GM18511 (cell line): Measurements from ENCODE around the gene DNPH1.
A peak's percentile ranks its signal among the peaks of the same experiment; 100 is the strongest.

Experiments used
- ATAC-seq: cut with Tn5 transposase; IDR thresholded peaks from one replicate; pipeline ENCODE4 v1.9.1; 2021; ENCODE audit warnings: mild to moderate bottlenecking, moderate library complexity; ENCODE audit not compliant: unreplicated experiment

Gene DNPH1

DNA sequence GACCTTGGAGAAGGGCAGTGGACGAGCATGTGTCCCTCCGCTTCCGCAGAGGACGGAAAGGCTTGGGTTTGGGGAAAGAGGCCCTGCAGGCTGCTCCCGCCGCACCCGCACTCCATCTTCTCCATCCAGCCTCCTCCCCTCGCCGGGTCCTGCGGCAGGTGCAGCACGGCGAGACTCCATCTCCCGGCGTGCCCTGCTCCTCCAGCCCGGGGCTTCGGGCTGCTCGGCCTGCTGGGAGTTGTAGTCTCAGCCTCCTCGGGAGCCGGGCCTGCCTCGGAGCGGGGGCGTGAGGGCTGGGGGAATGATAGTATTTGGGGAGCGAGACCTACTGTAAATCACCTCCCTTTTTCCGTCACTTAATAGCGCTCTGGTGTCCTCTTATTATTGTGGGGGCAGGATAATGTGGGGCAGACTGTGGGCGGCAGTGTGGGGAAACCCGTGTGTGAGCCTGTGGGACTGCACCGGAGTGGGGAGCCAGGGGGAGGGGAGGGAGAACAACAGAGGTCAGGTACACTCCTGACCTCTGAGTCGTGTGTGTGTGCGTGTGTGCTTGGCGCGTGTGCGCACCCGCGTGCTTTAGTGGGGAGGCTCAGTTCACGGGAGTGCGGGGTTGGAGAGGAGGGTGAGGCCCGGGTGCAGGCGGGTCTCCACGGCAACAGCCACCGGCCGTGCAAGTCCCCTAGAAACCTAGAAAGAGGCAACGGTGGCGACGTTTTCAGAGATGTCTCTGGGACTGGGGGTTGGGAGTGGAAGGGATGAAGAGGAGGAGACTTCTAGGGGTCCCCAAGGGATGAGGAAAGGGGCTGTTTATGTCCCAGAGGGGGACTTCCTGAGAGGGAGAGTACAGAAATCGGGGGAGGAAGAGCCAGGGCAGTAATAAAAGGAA is 18.1 kb upstream of the DNPH1 start:
- ATAC-seq: peak; percentile 94

DNA sequence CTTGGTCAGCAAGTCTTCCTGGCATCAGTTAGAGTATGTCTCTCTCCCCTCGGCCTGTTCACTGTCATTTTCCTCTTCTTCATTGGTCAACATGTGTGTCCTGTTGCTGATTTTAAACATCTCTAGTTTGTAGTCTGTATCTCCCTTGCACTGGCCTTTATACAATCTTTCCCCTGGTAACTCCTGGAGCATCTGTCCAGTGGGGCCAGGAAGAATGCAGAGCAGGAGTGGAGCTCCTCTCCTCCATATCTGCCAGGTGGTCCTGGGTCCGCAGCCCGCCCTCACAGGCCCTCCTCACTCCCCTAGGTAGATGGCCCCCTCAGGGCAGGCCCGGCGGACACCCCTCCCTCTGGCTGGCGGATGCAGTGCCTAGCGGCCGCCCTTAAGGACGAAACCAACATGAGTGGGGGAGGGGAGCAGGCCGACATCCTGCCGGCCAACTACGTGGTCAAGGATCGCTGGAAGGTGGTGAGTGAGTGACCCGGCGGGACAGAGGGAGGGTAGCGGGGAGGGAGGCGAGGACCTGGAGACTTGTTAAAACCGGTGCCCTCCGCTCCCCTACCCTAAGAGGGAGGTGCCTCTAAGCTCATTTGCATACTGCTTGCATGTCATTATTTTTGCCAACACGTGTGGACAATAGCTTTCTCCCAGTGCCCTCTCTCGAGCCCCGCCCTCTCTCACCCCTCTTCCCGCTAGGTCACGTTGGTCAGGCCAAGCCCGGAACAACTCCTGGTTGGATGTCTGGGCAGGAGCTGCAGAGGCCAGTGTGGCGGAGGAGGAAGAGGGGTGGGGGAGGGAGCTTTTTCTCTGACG is 17.2 kb upstream of the DNPH1 start:
- peak; percentile 49 for ATAC-seq

DNA sequence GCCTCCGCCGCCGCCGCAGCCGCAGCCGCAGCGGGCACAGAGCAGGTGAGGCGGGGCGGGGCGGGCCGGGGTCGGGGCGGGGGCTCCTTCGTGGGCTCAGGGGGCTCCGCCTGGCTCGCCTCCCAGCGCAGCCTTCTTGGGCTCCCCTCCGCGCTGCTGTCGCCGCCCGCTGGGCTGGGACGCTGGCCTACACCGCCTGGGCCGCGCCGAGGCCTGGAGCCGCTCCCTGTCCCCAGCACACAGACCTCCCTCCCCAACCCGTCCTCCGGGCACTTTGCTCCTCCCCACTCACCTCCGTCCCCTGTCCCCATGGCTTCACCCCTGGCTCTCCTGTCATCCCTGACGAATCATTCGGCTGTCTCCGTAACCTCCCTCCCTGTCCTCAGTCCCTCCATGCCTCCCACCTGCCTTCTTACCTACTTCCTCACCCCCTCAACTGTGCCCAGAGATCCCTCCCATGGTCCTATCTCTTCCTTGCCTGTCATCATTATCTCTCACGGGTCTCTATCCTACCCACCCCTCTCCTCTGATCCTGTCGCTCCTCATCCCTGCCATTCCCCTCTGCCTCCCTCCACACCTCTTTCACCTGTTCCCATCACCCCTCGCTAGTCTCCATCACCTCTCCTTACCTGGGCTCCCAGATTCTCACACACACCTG is 14.5 kb upstream of the DNPH1 start:
- ATAC-seq: no peak

DNA sequence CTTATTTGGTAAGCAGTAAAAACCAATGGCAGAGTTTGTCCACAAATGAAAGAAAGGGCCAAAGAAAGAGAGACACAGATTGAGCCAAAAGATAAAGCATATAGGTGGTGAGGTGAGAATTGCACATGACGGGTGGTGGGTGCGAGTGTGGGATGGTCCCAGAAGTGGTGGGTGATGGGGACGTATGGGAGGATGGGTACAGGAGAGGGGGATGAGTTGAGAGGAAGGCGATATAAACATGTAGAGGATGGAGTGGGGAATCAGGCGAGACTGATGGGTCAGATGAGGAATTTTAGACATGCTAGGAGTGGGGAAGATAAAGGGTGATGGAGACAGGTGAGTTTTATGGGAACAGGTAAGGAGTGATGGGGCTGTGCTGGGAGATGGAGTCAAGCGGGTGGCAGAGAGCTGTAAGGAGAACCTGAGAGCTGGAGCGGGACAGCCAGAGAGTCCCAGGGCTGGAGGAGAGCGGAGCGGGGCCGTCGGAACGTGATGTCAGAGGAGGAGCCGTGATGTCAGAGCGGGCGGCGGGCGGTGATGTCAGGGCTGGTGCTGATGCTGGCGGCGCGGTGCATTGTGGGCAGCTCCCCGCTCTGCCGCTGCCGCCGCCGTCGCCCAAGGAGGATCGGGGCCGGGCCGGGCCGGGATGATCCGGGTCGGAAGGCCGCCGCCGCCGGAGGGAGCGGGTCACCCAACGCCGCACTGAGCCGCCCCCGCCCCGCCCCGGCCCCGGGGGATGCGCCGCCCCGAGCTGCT is 13.8 kb upstream of the DNPH1 start, which contains the start of gene TTBK1:
Gene TTBK1, plus strand, starts transcription at position 574 of the 756 bp plus-strand sequence. CDS start 3,180 bp downstream, outside the sequence.
- ATAC-seq: no peak

DNA sequence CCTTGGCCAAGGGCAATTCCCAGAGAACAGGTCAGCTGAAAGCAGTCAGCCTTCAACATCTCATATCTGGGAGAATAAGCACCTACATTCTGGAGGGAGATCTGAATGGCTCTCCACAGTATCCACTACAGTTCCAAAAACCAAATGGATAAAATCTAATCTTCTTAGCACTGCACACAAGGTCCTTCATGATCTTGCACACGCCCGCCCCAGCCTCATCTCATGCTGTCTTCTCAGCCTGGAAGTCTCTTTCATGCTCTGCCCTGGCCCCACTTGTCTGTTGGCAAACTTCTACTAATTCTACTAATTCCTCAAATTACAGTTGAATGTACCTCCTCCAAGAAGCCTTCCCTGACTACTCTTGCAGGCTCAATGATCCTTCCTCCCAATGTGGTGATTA is 12.2 kb upstream of the DNPH1 start:
- ATAC-seq: no peak

DNA sequence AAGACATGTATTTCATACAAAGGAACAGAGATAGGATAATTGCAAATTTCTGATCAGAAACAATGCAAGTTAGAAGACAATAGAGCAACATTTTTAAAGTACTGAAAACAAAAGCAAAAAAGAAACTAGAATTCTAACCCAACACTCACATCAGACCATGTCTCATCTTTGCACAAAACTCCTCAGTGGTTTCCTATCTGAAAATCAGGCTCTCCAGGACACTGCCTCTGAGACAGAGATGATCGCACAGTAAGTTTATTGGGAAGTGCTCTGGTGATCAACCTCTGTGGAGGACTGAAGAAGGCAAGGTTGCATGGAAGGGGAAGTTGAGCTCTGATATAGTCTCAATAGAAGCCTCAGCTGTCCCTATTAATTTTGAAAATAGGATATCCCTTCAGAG is 11.7 kb upstream of the DNPH1 start:
- ATAC-seq: no peak

DNA sequence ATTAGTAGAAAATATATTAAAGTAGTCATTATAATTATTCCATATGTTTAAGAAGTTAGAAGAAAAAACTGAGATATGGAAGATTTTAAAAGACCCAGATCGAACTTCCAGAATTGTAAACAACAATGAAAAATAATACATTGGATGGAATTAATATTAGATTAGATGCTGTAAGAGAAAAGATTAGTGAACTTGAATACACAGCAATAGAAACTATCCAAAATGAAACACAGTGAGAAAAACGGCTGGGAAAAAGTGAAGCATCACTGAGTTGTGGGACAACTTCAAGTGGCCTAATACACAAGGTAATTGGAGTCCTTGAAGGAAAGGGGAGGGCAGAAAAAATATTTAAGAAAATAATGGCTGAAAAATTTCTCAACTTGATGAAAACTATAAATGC is 9.8 kb upstream of the DNPH1 start:
- no peak for ATAC-seq

DNA sequence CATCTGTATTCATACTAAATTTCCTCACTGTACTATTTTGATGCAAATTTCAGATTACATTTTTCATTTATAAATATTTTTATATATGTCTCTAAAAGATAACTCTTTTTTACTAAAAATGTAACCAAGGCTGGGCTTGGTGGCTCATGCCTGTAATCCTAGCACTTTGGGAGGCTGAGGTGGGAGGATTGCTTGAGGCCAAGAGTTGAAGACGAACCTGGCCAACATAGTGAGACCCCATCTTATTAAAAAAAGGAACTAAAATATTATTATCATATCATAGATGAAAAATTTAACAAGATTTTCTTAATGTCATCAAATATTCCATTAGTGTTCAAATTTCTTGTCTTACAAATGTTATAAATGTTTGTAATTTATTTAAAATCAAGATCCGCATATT is 6.6 kb upstream of the DNPH1 start:
- ATAC-seq: no peak

DNA sequence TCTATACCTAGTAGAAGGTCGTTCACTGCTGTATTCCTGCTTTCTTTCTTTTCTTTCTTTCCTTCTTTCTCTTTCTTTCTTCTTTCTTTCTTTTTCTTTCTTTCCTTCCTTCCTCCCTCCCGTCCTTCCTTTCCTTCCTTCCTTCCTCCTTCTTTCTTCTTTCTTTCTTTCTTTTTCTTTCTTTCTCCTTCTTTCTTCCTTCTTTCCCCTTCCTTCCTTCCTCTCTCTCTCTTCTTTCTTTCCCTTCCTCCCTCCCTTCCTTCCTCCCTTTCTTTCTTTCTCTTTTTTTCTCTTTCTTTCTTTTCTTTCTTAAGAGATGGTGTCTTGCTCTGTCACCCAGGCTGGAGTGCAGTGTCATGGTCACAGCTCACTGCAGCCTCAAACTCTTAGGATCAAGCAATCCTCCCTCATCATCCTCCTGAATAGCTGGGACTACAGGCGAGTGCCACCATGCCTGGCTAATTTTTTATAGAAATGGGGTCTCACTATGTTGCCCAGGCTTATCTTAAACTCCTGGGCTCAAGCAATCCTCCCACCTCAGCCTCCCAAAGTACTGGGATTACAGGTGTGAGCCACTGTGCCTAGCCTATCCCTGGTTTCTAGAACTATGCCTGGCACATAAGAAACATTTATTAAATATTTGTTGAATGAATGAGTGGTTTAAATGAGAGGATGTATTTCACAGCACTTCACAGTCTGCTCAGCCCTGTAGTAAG is 2.6 kb upstream of the DNPH1 start:
- ATAC-seq: no peak

DNA sequence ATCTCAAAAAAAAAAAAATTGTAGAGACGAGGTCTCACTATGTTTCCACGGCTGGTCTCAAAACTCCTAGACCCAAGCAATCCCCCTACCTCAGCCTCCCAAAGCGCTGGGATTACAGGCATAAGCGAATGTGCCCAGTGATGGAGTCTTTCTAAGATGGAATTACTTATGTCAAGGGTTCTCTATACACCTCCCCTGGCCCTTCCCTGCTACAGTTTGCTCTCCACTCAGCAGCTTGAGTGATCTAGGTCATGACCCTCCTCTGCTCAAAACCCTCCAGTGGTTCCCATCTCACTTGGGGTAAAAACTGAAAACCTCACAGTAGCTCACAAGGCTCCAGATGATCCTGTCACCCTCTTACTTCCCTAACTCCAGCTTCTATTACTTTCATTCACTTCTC is 1.8 kb upstream of the DNPH1 start:
- no peak for ATAC-seq

DNA sequence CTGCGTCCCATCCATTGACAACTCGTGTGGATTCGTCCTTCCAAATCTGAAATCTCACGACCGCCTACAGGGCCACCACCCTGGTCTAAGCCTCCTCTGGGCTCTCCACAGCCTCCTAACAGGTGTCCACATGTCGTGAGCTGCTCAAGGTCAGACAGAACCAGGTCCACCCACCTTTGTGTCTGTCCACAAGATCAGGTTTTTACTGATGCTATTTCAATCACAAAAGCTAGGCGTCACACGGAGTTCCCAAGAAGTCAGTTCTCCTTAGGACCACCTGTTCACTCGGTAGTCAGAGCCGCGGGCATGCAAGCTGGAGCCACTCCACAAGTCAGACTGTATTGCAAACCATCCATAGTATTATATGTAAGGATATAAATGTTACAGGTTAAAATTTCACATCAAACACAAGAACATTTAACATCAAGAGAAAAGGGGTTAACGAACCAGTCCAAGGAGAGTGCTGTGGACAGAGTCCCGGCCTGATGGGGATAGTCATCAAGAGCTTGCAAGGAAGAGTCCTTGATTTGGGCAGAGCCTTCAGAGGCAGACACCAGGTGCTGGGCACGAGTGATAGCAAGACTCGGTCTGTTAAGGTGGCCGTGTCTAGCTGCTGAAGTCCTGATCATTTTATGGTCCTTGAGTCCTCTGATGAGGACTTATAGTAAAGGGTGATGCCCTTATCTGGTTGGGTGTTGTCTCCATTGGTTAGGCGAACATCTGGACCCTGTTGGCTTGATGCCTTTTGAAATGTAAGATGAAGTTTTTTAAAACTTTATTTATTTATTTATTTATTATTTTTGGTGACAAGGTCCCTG is 731 bp upstream of the DNPH1 start:
- ATAC-seq: no peak

DNA sequence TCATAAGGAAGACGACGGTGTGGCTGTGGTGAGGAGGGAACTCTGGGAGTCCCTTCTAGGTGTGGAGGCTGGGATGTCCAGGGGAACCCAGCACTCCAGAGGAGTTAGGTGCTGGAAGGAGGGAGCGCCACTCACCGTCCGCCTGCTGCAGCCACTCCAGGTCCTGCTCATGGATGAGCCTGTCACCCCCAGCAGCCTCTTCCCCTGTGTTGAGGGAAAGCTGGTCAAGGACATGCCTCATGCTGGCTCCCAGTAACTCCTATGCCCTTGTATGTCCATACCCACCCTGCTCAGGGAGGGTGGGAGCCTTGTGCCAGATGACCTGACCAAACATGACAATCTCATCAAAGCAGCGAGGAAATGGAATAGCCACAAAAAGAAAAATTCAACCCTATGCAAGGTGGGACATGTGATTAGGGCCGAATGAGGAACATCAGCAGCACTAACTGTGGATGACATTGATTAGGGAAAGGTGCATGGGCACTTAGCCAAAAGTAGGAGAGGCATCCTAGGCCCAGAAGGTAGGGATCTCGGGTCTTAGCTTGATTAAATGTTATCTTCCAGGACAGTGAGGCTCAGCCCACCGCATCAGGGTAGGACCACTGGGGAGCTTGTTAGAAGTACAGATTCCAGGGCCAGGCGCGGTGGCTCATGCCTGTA is 3.0 kb downstream of the DNPH1 start:
- ATAC-seq: no peak

DNA sequence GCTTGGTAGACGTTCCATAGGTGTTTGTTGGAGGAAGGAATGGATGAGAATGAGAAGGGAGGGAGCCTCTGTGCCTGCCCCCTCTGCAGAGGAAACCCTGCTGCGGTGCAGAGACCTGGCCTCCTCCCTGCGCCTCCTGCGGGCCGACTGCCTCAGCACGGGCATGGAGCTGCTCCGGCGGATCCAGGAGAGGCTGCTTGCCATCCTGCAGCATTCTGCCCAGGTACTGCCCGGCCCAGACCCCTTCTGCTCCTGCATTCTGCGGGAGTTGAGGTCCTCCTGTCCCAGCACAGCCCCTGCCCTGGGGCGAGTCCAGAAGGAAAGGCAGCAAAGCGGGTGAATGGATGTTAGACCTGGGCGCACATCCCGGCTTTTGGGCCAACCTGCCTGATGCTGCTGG is 6.1 kb downstream of the DNPH1 start:
- no peak for ATAC-seq

DNA sequence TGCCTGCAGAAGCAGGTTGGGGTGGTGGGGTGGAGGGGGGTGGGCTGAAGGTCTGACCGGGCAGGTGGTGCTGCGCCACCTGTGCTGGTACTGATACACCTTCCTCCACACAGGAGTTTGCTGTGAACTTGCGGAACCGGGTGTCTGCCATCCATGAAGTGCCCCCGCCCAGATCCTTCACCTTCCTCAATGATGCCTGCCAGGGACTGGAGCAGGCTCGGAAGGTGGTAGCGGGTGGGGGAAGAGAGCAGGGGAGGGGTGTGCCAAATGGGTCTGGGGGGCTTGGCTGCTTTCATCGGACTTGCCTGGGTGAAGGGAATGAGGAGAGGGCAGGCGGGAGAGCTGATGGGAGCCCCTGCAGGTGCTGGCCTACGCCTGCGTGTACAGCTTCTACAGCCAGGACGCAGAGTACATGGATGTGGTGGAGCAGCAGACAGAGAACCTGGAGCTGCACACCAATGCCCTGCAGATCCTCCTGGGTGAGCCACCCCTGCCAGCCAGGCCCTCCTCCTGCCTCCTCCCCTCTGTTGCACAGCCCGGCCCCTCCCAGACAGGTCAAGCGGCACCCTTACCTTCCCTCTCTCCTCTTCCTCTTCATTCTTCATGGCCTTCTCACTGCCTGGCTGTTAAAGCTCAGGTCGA is 6.7 kb downstream of the DNPH1 start:
- ATAC-seq: no peak

DNA sequence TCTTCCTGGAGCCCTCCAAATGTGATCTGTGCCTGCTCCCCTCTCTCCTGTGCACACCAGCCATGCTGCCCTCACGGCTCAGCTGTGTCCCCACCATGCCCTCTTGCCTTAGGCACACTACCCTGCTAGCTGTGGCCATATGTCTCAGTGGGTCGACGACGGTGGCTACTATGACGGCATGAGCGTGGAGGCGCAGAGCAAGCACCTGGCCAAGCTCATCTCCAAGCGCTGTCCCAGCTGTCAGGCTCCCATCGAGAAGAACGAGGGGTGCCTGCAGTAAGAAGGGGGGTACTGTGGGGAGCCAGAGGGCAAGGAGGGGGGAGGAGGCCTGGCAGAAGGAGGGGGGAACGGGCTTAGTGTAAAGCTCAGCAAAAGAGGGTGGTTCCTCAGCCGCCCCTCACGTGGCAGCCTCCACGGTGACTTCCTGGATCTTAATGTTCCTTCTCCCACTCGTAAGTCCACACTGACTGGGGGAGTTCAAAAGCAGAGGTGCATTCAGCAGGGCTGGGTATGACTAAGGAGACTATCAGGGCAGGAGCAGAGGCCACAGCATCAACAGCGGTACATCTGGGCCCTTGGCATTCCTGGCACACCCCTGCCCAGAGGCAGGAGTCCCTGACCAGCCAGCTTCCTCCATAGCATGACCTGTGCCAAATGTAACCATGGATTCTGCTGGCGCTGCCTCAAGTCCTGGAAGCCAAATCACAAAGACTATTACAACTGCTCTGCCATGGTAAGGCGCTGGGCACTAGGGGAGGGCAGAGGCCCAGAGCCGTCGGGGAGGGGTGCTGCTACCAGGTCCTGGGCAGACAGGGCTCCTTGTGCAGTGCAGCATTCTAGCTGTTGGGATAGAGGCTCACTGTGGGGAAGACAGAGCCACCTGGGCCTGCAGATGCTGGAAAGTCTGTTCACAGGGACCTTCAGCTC is 8.0 kb downstream of the DNPH1 start:
- ATAC-seq: no peak

DNA sequence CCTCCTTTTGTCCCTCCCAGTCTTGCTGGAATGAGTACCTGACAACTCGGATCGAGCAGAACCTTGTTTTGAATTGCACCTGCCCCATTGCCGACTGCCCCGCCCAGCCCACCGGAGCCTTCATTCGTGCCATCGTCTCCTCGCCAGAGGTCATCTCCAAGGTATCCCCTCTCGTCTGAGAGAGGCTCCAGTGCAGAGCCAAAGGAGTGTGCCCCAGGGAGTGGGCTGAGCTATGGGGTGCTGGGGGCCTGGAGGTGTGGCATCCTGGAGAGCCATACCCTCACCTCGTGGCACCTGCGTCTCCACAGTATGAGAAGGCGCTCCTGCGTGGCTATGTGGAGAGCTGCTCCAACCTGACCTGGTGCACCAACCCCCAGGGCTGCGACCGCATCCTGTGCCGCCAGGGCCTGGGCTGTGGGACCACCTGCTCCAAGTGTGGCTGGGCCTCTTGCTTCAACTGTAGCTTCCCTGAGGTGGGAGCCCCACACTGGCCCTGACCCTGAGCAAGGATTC is 8.8 kb downstream of the DNPH1 start:
- no peak for ATAC-seq

DNA sequence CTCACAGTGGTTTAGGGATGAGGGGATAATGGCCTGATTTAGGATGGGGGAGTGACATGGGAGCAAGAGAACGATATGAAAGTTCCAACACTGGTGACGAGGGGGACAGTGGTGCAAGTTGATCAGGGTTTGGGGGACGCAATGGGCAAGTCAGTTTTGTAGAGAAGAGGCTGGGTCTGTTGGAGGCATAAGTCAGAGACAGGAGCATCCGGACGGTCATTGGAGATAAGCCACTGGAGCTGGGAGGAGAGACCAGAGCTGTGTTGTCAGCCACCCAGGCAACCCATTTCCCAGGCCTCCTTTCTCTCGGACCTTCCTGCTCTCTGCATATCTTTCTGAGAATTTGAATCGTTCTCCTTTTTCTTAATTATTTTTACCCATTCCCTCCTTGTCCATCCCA is 9.5 kb downstream of the DNPH1 start:
- no peak for ATAC-seq
